ENCODE measurements around the gene PUS1. TPM values are rescaled to one million over a fixed set of nuclear protein-coding genes. Genes with fewer than 3 reads are reported as not detected.
"Not testable (repeated sequence)": the region's sequence is repeated elsewhere in the genome, so short reads cannot be mapped to it uniquely, and the experiment has no call there.

Gene PUS1
- total RNA-seq, 1 donor = 4.5 TPM

DNA sequence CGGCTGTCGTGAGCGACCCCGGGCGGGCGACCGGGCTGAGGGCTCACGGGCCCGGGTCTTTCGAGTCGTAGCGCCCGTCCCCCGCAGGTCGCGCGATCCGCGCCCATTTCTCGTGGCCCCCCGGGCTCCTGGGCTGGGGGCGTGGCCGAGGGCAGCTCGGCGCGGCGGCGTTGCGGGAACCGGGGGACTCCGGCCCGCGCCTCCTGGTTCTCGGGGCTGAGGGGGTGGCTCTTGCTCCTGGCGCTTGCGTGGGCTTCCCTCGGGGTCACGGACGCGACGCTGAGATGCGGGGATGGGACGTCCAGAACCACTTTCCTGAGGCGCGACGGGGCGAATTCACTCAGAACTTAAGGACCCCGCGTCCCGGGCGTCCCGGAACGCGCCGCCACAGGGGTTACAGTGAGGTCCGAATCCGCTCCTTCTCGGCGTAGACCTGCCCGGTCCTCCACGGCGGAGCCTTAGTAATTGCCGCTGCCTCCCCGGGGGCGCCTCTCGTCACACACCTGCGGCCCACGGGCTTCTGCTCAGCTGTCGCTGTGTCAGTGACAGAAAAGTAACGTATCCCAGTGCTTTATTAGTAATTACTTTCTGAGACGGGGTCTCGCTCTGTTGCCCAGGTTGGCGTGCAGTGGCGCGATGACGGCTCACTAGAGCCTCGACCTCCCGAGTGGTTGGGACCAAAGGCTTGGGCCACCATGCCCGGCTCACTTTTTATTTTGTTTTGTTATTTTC, 21.3 kb downstream of the PUS1 start:
- no peaks in the 10 kb centered on the region for H3K27me3 ChIP-seq (ENCODE audit: insufficient read depth, low read length)
- H3K9me3 ChIP-seq (ENCODE audit: low read depth, low read length) = no peaks in the 10 kb centered on the region
- peak overlapping the region; percentile 83 for H3K4me3 ChIP-seq (ENCODE audit: low read length)
- peaks cover 23% of the 10 kb centered on the region for H3K4me1 ChIP-seq (ENCODE audit: insufficient read depth, low read length)

- not testable (repeated sequence) for H3K9me3 ChIP-seq (ENCODE audit: low read depth, low read length); H3K4me3 ChIP-seq (ENCODE audit: low read length); H3K27me3 ChIP-seq (ENCODE audit: insufficient read depth, low read length)
- peaks cover 20% of the 10 kb centered on the region for H3K4me1 ChIP-seq (ENCODE audit: insufficient read depth, low read length)
Measured at GRCh38 chr12:131953810-131954209, 24.7 kb downstream of the PUS1 start.

DNA sequence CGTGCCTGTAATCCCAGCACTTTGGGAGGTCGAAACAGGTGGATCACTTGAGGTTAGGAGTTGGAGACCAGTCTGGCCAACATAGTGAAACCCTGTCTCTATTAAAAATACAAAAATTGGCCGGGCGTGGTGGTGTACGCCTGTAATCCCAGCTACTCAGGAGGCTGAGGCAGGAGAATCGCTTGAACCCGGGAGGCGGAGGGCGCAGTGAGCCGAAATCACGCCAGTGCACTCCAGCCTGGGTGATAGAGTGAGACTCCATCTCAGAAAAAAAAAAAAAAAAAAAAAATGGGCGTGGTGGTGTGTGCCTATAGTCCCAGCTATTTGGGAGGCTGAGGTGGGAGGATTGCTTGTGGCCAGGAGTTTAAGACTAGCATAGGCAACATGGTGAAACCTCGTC, 25.4 kb downstream of the PUS1 start:
- H3K4me1 ChIP-seq (ENCODE audit: insufficient read depth, low read length) = peaks cover 19% of the 10 kb centered on the region
- H3K9me3 ChIP-seq (ENCODE audit: low read depth, low read length); H3K27me3 ChIP-seq (ENCODE audit: insufficient read depth, low read length); H3K4me3 ChIP-seq (ENCODE audit: low read length): not testable (repeated sequence)

DNA sequence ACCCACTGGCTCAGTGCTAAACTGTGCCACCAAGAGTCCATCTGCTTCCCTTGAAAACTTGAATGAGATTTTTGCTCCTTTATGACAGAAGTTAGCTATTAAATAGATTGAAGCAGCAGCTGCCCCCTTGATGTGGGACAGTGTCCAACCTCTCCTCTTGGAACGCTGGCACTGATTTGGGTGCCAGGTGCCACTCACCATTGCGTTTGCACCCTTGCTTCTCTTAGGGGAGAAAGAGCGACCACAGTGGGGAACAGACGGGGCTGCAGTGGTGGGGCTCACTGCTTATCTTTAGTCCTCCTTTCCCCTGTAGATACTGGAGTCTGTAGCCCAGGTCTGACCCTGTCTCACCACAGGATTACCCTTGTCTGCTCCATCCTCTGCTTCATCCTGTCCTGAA, 30.0 kb downstream of the PUS1 start:
- Histone ChIP-seq H3K4me1 (ENCODE audit: insufficient read depth, low read length) (peaks cover 8% of the 10 kb centered on the region), H3K27me3 (ENCODE audit: insufficient read depth, low read length) (no peaks in the 10 kb centered on the region), H3K9me3 (ENCODE audit: low read depth, low read length) (no peaks in the 10 kb centered on the region), H3K4me3 (ENCODE audit: low read length) (no peak overlapping the region)

- no peaks in the 10 kb centered on the region for H3K9me3 ChIP-seq (ENCODE audit: low read depth, low read length)
- H3K4me1 ChIP-seq (ENCODE audit: insufficient read depth, low read length) = peaks cover 8% of the 10 kb centered on the region
- no peak overlapping the region for H3K4me3 ChIP-seq (ENCODE audit: low read length)
- no peaks in the 10 kb centered on the region for H3K27me3 ChIP-seq (ENCODE audit: insufficient read depth, low read length)
Measured at GRCh38 chr12:131959641-131960589, 30.8 kb downstream of the PUS1 start.

GRCh38 chr12:131960590-131961325, 31.7 kb downstream of the PUS1 start:
- not testable (repeated sequence) for H3K4me3 ChIP-seq (ENCODE audit: low read length); H3K4me1 ChIP-seq (ENCODE audit: insufficient read depth, low read length); H3K27me3 ChIP-seq (ENCODE audit: insufficient read depth, low read length); H3K9me3 ChIP-seq (ENCODE audit: low read depth, low read length)

DNA sequence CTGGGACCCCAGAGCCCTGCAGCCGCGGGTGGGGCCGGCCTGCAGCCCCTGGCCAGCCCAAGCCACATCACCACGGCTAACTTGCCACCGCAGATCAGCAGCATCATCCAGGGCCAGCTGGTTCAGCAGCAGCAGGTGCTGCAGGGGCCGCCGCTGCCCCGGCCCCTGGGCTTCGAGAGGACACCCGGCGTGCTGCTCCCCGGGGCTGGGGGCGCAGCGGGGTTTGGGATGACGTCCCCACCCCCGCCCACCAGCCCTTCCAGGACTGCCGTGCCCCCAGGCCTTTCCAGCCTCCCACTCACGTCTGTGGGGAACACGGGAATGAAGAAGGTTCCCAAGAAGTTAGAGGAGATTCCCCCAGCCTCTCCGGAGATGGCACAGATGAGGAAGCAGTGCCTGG, 32.3 kb downstream of the PUS1 start:
- not testable (repeated sequence) for H3K27me3 ChIP-seq (ENCODE audit: insufficient read depth, low read length); H3K9me3 ChIP-seq (ENCODE audit: low read depth, low read length); H3K4me1 ChIP-seq (ENCODE audit: insufficient read depth, low read length); H3K4me3 ChIP-seq (ENCODE audit: low read length)

GRCh38 chr12:131962069-131962468, 33.0 kb downstream of the PUS1 start:
- Histone ChIP-seq H3K27me3 (ENCODE audit: insufficient read depth, low read length) (no peaks in the 10 kb centered on the region), H3K4me1 (ENCODE audit: insufficient read depth, low read length) (peaks cover 8% of the 10 kb centered on the region), H3K4me3 (ENCODE audit: low read length) (no peak overlapping the region), H3K9me3 (ENCODE audit: low read depth, low read length) (no peaks in the 10 kb centered on the region)

- no peak overlapping the region for H3K4me3 ChIP-seq (ENCODE audit: low read length)
- no peaks in the 10 kb centered on the region for H3K9me3 ChIP-seq (ENCODE audit: low read depth, low read length)
- peaks cover 8% of the 10 kb centered on the region for H3K4me1 ChIP-seq (ENCODE audit: insufficient read depth, low read length)
- H3K27me3 ChIP-seq (ENCODE audit: insufficient read depth, low read length) = no peaks in the 10 kb centered on the region
Measured at GRCh38 chr12:131963381-131963780, 34.3 kb downstream of the PUS1 start.

GRCh38 chr12:131965073-131965472, 36.0 kb downstream of the PUS1 start:
- Histone ChIP-seq H3K9me3 (ENCODE audit: low read depth, low read length) (no peaks in the 10 kb centered on the region), H3K4me3 (ENCODE audit: low read length) (no peak overlapping the region), H3K27me3 (ENCODE audit: insufficient read depth, low read length) (no peaks in the 10 kb centered on the region), H3K4me1 (ENCODE audit: insufficient read depth, low read length) (peaks cover 3% of the 10 kb centered on the region)

DNA sequence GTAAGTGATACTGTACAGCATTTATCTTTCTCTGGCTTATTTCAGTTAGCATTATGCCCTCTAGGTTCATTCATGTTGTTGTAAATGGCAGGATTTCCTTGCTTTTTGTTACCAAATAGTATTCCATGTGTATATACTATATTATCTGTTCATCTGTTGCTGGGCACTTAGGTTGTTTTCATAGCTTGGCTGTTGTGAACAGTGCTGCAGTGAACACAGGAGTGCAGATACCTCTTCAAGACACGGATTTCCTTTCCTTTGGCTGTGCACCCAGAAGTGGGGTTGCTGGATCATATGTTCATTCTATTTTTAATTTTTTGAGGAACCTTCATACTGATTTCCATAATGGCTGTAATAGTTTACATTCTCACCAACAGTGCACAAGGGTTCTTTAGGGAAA, 42.1 kb downstream of the PUS1 start:
- no peak overlapping the region for H3K4me3 ChIP-seq (ENCODE audit: low read length)
- no peaks in the 10 kb centered on the region for H3K9me3 ChIP-seq (ENCODE audit: low read depth, low read length)
- no peaks in the 10 kb centered on the region for H3K27me3 ChIP-seq (ENCODE audit: insufficient read depth, low read length)
- H3K4me1 ChIP-seq (ENCODE audit: insufficient read depth, low read length) = peaks cover 6% of the 10 kb centered on the region

- Histone ChIP-seq H3K4me3 (ENCODE audit: low read length) (no peak overlapping the region), H3K4me1 (ENCODE audit: insufficient read depth, low read length) (peaks cover 6% of the 10 kb centered on the region), H3K9me3 (ENCODE audit: low read depth, low read length) (no peaks in the 10 kb centered on the region), H3K27me3 (ENCODE audit: insufficient read depth, low read length) (no peaks in the 10 kb centered on the region)
Measured at GRCh38 chr12:131975228-131975627, 46.2 kb downstream of the PUS1 start.

GRCh38 chr12:131979606-131980005, 50.5 kb downstream of the PUS1 start:
- no peaks in the 10 kb centered on the region for H3K9me3 ChIP-seq (ENCODE audit: low read depth, low read length)
- H3K27me3 ChIP-seq (ENCODE audit: insufficient read depth, low read length) = no peaks in the 10 kb centered on the region
- H3K4me1 ChIP-seq (ENCODE audit: insufficient read depth, low read length) = peaks cover 12% of the 10 kb centered on the region
- no peak overlapping the region for H3K4me3 ChIP-seq (ENCODE audit: low read length)

GRCh38 chr12:131980263-131980662, 51.2 kb downstream of the PUS1 start:
- no peak overlapping the region for H3K4me3 ChIP-seq (ENCODE audit: low read length)
- H3K4me1 ChIP-seq (ENCODE audit: insufficient read depth, low read length) = peaks cover 18% of the 10 kb centered on the region
- H3K27me3 ChIP-seq (ENCODE audit: insufficient read depth, low read length) = no peaks in the 10 kb centered on the region
- H3K9me3 ChIP-seq (ENCODE audit: low read depth, low read length) = no peaks in the 10 kb centered on the region

GRCh38 chr12:131981388-131981787, 52.3 kb downstream of the PUS1 start:
- Histone ChIP-seq H3K4me3 (ENCODE audit: low read length) (no peak overlapping the region), H3K27me3 (ENCODE audit: insufficient read depth, low read length) (no peaks in the 10 kb centered on the region), H3K9me3 (ENCODE audit: low read depth, low read length) (no peaks in the 10 kb centered on the region), H3K4me1 (ENCODE audit: insufficient read depth, low read length) (peaks cover 26% of the 10 kb centered on the region)

Measured in mononuclear cell (primary cell).